D721Med (cell line): Measurements from ENCODE around the gene CLP1.

ENCODE experiments used
- DNase-seq: peaks from one replicate; pipeline ENCODE4 v3.0.0; 2011; ENCODE audit warnings: low spot score; ENCODE audit not compliant: insufficient read length
- FAIRE-seq: peaks from 2 replicates; lab custom pipeline; 2011; peaks lifted over from hg19 to GRCh38; lab: Jason Lieb, UNC
- CTCF ChIP-seq: IDR thresholded peaks from 2 replicates; pipeline ENCODE4 v1.5.1; 2012; ENCODE audit warnings: mild to moderate bottlenecking, control low read depth; ENCODE audit not compliant: insufficient read depth; ENCODE audit errors: missing control alignments

The CLP1 gene

GRCh38 chr11:57646799-57647303, 10.7 kb upstream of the CLP1 start:
- no peak for TF ChIP-seq CTCF
- DNase-seq: no peak
- FAIRE-seq: no peak

GRCh38 chr11:57647372-57647771, 10.2 kb upstream of the CLP1 start:
- DNase-seq: no peak
- FAIRE-seq: no peak
- TF ChIP-seq CTCF: no peak

GRCh38 chr11:57647960-57648800, 9.4 kb upstream of the CLP1 start:
- TF ChIP-seq CTCF: no peak
- DNase-seq (no peak), FAIRE-seq (no peak)

GRCh38 chr11:57648801-57649735, 8.5 kb upstream of the CLP1 start:
- no peak for FAIRE-seq

GRCh38 chr11:57649826-57650738, 7.5 kb upstream of the CLP1 start, which contains the start of gene YPEL4:
TSS of gene YPEL4 (minus strand) at chr11:57649912. CDS start at chr11:57647107, 2,805 bp downstream.
- no peak for DNase-seq

More at GRCh38 chr11:57648801-57649735, 8.5 kb upstream of the CLP1 start:
- no peak for DNase-seq
- no peak for TF ChIP-seq CTCF

More at GRCh38 chr11:57649826-57650738, 7.5 kb upstream of the CLP1 start, which contains the start of gene YPEL4:
- no peak for FAIRE-seq
- no peak for TF ChIP-seq CTCF
